GM21526 (cell line): Measurements from ENCODE around the gene MDH1B.
"Not testable (repeated sequence)": the region's sequence is repeated elsewhere in the genome, so short reads cannot be mapped to it uniquely, and the experiment has no call there.

Experiments
- ATAC-seq: cut with Tn5 transposase; IDR thresholded peaks from one replicate; pipeline ENCODE4 v1.9.1; 2021; ENCODE audit warnings: moderate library complexity; ENCODE audit not compliant: unreplicated experiment, low FRiP score

MDH1B gene

GRCh38 chr2:206765242-206766056 is at the start of gene MDH1B, which contains the start of gene FASTKD2:
MDH1B (minus strand) TSS chr2:206765328; CDS start chr2:206765271, 57 bp downstream.
FASTKD2 (plus strand) TSS chr2:206765606; CDS start chr2:206766694, 1,088 bp downstream.
- ATAC-seq, result peak; percentile 94

- no peak for ATAC-seq
These were observed 49.4 kb upstream of the MDH1B start for GRCh38 chr2:206814498-206814897.

DNA sequence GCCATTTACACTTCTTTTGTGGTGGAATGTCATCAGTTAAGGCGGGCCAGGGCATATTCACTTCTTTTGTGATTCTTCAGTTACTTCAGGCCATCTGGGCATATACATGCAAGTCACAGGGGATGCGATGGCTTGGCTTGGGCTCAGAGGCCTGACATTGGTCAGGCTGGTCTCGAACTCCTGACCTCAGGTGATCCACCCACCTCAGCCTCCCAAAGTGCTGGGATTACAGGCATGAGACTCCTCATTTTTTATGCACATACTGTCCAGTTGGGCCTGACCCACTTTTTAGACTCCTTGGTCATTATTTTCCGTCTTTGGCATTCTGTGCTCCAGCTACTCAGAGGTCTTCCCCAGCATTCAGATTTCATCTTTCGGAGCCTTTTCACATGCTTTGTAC is 47.3 kb upstream of the MDH1B start:
- not testable (repeated sequence) for ATAC-seq

DNA sequence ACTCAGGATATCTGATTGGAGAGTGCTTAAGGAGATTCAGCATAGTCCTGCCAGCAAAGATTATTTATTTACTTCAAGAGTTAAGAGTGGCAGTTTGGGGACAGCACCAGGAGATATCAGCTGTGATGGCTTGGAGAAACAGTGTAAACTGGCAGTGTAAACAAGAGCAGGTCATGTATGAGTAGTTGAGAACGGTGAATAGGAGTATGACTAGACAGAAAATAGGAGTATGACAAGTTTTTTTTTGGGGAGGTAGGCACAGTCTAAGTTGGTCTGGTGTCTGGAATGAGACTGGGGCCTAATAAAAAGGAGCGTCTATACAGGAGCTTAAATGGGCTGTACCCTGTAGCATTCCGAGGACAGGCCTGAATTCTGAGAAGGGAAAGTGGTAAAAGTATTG is 42.5 kb upstream of the MDH1B start:
- not testable (repeated sequence) for ATAC-seq

DNA sequence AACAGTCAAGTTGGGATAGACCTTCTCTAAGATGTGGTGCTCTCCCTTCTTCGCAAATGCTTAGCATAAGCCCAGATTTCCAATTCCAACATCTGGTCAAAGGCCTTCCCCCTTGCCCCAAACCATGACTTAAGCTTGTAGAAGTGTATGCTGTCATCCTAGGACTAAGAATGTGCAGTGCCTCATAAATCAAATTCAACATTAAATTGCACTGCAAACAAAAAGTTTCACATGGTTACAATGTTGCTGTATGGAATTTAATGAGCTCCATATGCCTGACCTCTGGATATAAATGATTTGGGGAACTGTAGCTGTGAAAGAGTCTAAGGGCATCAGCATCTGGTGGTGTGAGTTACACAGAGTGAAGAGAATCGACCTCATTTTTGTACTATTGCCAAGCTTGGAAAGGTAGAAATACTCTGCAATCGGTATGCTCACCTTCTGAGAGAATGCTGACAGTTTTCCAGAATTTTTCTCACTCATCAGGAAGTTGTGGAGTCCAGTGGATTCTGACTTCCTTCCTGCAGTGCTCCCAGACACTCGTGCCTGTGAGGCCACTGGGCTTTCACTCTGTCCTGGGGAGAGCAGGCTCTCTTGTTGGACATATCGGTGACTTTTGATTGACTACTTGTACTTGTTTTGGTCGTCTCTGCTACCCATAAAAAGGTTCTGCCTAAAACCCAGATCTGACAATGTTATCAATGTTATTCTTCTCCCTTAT is 40.9 kb upstream of the MDH1B start:
- ATAC-seq, result no peak

DNA sequence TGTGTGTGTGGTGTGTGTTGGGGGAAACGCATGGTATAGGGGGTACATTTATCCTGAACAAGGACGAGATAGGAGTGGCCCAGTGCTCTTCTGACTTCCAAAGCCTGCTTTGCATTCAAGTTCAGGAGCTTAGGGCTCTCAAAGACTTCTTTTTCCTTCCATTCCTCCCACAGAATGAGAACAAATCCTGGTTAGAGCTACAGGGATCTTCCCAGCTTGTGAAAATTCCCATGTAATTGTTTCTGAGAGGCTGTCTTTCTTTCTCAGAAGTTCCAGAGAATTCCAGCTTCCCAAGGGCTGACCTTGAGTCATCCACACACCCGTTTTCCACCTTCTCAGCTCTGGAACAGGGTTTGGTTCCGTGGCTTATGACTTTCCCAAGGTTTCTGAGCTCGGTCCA is 39.2 kb upstream of the MDH1B start:
- no peak for ATAC-seq

DNA sequence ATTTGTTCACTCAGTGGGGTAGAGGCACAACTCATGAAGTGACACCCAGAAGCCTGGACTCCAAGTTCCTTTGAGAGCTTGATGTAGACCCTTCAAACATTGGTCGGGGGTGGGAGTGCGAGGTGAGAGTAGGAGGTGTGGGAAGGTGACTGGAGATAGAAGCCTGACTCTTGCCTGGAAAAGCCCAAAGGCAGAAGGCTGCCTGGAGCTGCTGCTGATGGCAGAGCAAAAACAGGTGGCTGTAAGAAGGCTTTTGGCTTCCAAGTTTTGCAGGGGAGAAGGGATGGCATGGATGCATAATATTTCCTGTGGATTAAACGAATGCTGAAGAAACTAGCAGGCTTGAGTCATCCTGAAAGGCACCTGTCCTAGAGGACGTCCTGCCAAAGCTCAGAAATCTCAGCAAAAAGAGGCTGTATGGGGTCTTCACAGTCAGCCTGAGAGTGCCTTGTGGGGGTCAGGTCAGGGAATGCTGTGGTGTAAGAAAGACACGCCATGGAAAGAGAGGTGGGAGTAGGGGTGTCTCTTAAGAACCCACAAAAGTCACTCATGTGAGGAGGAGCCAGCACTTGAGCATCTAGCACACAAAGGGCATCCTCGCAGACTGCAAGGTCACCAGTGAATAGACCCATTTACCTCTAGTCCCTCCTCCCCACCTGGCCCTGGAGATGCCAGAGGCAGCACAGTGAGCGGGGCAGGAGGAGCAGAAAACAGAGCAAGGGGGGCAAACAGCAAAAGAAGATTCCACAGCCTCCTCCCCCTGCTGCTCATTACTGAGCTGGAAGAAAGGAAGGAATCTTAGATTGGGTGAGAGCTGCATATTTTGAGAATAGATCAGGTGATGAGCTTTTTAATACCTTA is 37.8 kb upstream of the MDH1B start:
- no peak for ATAC-seq

GRCh38 chr2:206801418-206802189 is 36.5 kb upstream of the MDH1B start:
- no peak for ATAC-seq

GRCh38 chr2:206800506-206801417 is 35.6 kb upstream of the MDH1B start:
- no peak for ATAC-seq

GRCh38 chr2:206799083-206799482 is 34.0 kb upstream of the MDH1B start:
- ATAC-seq, result no peak

DNA sequence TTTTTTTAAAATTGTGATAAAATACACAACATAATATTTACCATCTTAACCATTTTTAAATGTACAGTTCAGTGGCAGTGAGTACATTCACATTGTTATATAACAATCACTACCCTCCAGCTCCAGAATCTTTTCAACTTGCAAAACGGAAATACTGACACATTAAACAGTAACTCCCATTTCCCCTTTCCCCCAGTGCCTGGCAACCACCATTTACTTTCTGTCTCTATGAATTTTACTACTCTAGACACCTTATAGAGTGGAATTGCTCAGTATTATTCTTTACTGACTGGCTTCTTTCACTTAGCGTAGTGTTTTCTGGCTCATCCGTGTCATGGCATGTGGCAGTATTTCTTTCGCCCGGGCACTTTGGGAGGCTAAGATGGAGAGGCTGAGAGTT is 32.9 kb upstream of the MDH1B start:
- peak; percentile 53 for ATAC-seq

DNA sequence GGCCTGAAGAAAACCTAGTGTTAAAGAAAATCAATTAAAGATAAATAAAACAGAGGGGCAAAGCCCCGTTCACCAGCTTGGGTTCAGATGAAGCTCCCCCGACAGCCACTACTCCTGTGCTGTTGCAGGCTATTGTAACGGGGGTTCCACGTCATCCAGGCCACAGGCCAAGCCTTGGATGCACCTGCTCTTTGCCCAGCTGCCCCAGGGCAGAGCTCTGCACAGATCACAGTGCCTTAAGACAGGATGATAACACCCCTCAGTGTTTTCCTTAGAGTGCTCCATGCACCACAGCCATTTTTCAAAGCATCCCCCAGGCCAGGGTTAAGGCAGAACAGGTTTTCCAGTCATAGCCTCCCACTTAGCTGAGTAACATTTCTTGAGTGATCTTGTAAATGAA is 32.2 kb upstream of the MDH1B start:
- no peak for ATAC-seq

DNA sequence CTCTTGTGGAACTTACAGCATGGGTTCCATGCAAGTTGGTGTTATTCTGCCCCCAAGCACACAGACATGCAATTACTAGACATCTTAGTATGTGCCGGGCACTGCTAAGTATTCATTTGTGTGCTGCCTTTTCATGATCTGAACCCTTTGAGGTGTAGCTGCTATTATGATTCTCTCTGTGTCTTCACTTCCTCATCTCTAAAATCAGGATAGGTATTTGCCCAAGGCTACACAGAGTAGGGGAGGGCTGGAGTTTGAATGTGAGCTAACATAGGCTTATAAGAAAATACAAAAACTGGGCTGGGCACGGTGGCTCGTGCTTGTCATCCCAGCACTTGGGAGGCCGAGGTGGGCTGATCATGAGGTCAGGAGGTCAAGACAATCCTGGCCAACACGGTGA is 27.5 kb upstream of the MDH1B start:
- ATAC-seq, result no peak

- no peak for ATAC-seq
These were observed 25.3 kb upstream of the MDH1B start for GRCh38 chr2:206790311-206790935.

DNA sequence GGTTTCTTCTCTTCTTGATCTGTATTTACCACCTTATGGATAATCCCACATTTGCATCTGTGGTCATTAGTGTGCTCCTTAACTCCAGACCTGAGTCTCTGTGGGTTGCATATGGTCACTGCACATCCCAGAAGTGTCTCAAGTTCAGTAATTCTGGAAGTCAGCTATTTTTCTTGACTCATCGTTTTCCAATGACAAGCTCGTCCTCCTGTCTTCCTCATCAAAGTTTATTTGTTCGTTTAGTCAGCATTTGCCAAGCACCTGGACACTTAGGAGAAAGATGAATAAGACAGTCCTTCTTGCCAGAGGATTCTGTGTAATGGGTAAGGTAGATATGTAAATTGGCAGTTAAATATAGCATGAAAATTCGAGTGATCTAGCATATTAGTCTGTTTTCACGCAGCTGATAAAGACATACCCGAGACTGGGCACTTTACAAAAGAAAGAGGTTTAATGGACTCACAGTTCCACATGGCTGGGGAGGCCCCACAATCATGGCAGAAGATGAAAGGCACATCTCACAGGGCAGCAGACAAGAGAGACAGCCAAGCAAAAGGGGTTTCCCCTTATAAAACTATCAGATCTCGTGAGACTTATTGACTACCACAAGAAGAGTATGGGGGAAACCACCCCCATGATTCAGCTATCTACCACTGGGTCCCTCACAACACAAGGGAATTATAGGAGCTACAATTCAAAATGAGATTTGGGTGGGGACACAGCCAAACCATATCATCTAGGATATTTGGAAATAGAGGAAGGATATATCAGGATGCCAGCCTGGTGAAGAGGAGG is 19.6 kb upstream of the MDH1B start:
- ATAC-seq, result no peak

GRCh38 chr2:206783718-206784117 is 18.6 kb upstream of the MDH1B start:
- ATAC-seq, result no peak

- no peak for ATAC-seq
These were observed 15.5 kb upstream of the MDH1B start for GRCh38 chr2:206780671-206781070.

GRCh38 chr2:206776432-206776831 is 11.3 kb upstream of the MDH1B start:
- no peak for ATAC-seq
